Mesendoderm (in vitro differentiated cells): ENCODE data around the gene INTS7.
"Not testable (repeated sequence)": the region's sequence is repeated elsewhere in the genome, so short reads cannot be mapped to it uniquely, and the experiment has no call there.

Source experiments
- DNase-seq: peaks from one replicate; pipeline ENCODE4 v3.0.0; 2013
- H2AK5ac ChIP-seq: 2 replicates; pipeline ENCODE4 v1.6.1; 2013; ENCODE audit warnings: low read length, inconsistent platforms
- H2BK120ac ChIP-seq: 2 replicates; pipeline ENCODE4 v1.6.1; 2013; ENCODE audit warnings: low read depth, mild to moderate bottlenecking, low read length, moderate library complexity, mixed read lengths
- H2BK15ac ChIP-seq: replicated peaks from 2 replicates; pipeline ENCODE4 v1.6.1; 2013; ENCODE audit warnings: low read depth, mild to moderate bottlenecking, moderate library complexity
- H2BK5ac ChIP-seq: 2 replicates; pipeline ENCODE4 v1.6.1; 2013; ENCODE audit warnings: low read length, inconsistent platforms
- H3K18ac ChIP-seq: 2 replicates; pipeline ENCODE4 v1.6.1; 2013; ENCODE audit warnings: mild to moderate bottlenecking, low read length, mixed read lengths
- H3K23ac ChIP-seq: one replicate; pipeline ENCODE4 v1.6.1; 2013; ENCODE audit warnings: low read length
- H3K27ac ChIP-seq: 2 replicates; pipeline ENCODE4 v1.5.1; 2013; ENCODE audit warnings: low read depth, mild to moderate bottlenecking, inconsistent platforms, low read length, moderate library complexity
- H3K27me3 ChIP-seq: 2 replicates; pipeline ENCODE4 v1.6.1; 2013; ENCODE audit warnings: low read length, control low read depth, mild to moderate bottlenecking, inconsistent platforms; ENCODE audit not compliant: insufficient read depth, poor library complexity
- H3K36me3 ChIP-seq: 2 replicates; pipeline ENCODE4 v1.6.1; 2013; ENCODE audit warnings: low read length, inconsistent platforms; ENCODE audit not compliant: control insufficient read depth, insufficient read depth
- H3K4ac ChIP-seq: one replicate; pipeline ENCODE4 v1.6.1; 2013; ENCODE audit warnings: low read depth, mild to moderate bottlenecking, low read length, moderate library complexity
- H3K4me1 ChIP-seq: 2 replicates; pipeline ENCODE4 v1.6.1; 2013; ENCODE audit warnings: low read depth, low read length, inconsistent platforms; ENCODE audit not compliant: control insufficient read depth
- H3K4me2 ChIP-seq: 2 replicates; pipeline ENCODE4 v1.6.1; 2013; ENCODE audit warnings: low read length
- H3K4me3 ChIP-seq: 2 replicates; pipeline ENCODE4 v1.5.1; 2013; ENCODE audit warnings: mild to moderate bottlenecking, low read length
- H3K56ac ChIP-seq: one replicate; pipeline ENCODE4 v1.6.1; 2013; ENCODE audit warnings: low read length
- H3K79me1 ChIP-seq: 2 replicates; pipeline ENCODE4 v1.6.1; 2013; ENCODE audit warnings: low read length, inconsistent platforms
- H3K79me2 ChIP-seq: 2 replicates; pipeline ENCODE4 v1.6.1; 2013; ENCODE audit warnings: mild to moderate bottlenecking, low read length; ENCODE audit not compliant: control insufficient read depth, insufficient read depth
- H3K9ac ChIP-seq: 2 replicates; pipeline ENCODE4 v1.6.1; 2013; ENCODE audit warnings: low read length, inconsistent platforms
- H4K5ac ChIP-seq: one replicate; pipeline ENCODE4 v1.6.1; 2013; ENCODE audit warnings: low read length
- H4K8ac ChIP-seq: one replicate; pipeline ENCODE4 v1.6.1; 2013; ENCODE audit warnings: low read depth, mild to moderate bottlenecking, control low read depth, low read length, moderate library complexity
- WGBS: extraction: QIAGEN DNeasy Blood & Tissue Kit; methylation state at CpG from one replicate; pipeline ENCODE4 v1.1.7; 2013; ENCODE audit warnings: low lambda C conversion rate, missing lambda C conversion rate; ENCODE audit not compliant: insufficient coverage; ENCODE audit errors: extremely low coverage; 5-methylcytosine and 5-hydroxymethylcytosine counted together

INTS7 gene

DNA sequence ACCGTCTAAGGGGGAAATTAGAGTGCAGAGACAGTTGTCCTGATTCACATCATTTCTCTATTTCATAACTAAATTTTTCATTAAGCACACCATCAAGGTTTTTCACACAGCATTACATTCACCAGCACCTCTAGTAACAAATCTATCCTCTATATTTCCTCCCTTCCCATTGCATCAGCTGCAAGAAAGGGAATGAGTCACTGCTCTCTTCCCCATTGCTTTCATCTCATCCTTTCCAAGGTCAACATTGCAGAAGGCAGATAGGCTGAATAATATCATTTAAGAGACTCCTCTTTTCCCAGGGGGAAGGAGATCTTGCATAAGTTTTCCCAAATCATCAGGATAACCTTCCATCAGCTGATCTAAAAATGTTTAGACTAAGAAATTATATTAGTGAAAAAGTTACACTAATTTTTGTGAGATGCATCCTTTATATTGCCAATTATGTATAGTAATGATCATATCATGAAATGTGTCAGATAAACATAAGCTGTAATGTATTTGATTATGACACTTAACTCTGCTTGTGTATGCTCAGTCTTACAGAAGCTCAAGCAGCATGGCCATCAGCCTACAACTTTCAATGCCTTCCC is 4.3 kb downstream of the INTS7 start:
- Histone ChIP-seq H3K27me3 (no peaks in the 10 kb centered on the region), H4K8ac (no peak overlapping the region), H2BK120ac (no peak overlapping the region), H2BK5ac (no peak overlapping the region), H3K23ac (no peak overlapping the region), H3K18ac (peak overlapping the region; percentile 41), H3K4me3 (no peak overlapping the region), H3K9ac (peak overlapping the region; percentile 14), H3K27ac (no peak overlapping the region), H4K5ac (no peak overlapping the region), H3K4me2 (no peak overlapping the region), H3K4me1 (peaks cover 3% of the 10 kb centered on the region), H2BK15ac (no peak overlapping the region), H3K79me2 (peaks cover 42% of the 10 kb centered on the region), H3K36me3 (no peaks in the 10 kb centered on the region), H3K4ac (no peak overlapping the region), H3K56ac (no peak overlapping the region), H3K79me1 (peaks cover 7% of the 10 kb centered on the region), H2AK5ac (no peak overlapping the region)
- peak; percentile 66 for DNase-seq
- no CpG with 5 or more reads among the region's 1 CpG for WGBS

DNA sequence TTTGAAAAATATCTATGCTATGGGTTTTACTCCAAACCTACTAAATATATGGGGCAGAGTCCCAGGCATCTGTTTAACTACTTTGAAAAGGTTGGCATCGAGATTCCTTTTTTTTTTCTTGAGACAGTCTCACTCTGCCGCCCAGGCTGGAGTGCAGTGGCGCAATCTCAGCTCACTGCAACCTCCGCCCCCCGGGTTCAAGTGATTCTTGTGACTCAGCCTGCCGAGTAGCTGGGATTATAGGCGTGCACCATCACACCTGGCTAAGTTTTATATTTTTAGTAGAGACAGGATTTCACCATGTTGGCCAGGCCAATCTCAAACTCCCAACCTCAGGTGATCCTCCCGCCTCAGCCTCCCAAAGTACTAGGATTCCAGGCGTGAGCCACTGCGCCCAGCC is 7.6 kb downstream of the INTS7 start:
- H3K79me2 ChIP-seq, result peaks cover 31% of the 10 kb centered on the region
- WGBS, result no CpG with 5 or more reads among the region's 10 CpGs
- H3K9ac ChIP-seq, H4K8ac ChIP-seq, H2BK120ac ChIP-seq, H3K56ac ChIP-seq, H3K4me1 ChIP-seq, H2BK5ac ChIP-seq, H3K27ac ChIP-seq, H3K27me3 ChIP-seq, DNase-seq, H3K4me3 ChIP-seq, H3K79me1 ChIP-seq, H3K4ac ChIP-seq, H3K23ac ChIP-seq, H2AK5ac ChIP-seq, H4K5ac ChIP-seq, H3K36me3 ChIP-seq, H3K4me2 ChIP-seq, H2BK15ac ChIP-seq, H3K18ac ChIP-seq: not testable (repeated sequence)

GRCh38 chr1:212024469-212025149 is 10.7 kb downstream of the INTS7 start:
- no CpG with 5 or more reads among the region's 3 CpGs for WGBS
- Histone ChIP-seq H3K18ac (no peak overlapping the region), H4K5ac (no peak overlapping the region), H3K27me3 (no peaks in the 10 kb centered on the region), H3K4me3 (no peak overlapping the region), H2AK5ac (no peak overlapping the region), H4K8ac (no peak overlapping the region), H3K56ac (no peak overlapping the region), H2BK120ac (no peak overlapping the region), H2BK5ac (no peak overlapping the region), H3K4me2 (no peak overlapping the region), H3K36me3 (no peaks in the 10 kb centered on the region), H3K23ac (no peak overlapping the region), H3K79me2 (peaks cover 20% of the 10 kb centered on the region), H3K4ac (no peak overlapping the region), H3K27ac (no peak overlapping the region), H3K4me1 (no peaks in the 10 kb centered on the region), H3K79me1 (peaks cover 4% of the 10 kb centered on the region), H3K9ac (no peak overlapping the region), H2BK15ac (no peak overlapping the region)
- no peak for DNase-seq

DNA sequence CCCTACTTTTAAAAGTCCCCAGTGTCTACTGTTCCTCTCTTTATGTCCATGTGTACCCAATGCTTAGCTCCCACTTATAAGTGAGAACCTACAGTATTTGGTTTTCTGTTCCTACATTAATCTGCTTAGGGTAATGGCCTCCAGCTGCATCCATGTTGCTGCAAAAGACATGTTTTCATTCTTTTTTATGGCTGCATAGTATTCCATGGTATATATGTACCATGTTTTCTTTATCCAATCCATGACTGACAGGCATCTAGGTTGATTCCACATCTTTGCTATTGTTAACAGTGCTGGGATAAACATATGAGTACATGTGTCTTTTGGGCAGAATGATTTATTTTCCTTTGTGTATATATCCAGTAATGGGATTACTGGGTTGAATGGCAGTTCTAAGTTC is 12.4 kb downstream of the INTS7 start:
- not testable (repeated sequence) for H3K79me1 ChIP-seq, H2BK120ac ChIP-seq, H4K5ac ChIP-seq, H3K36me3 ChIP-seq, H3K4ac ChIP-seq, H3K4me1 ChIP-seq, H3K79me2 ChIP-seq, H3K9ac ChIP-seq, H2BK15ac ChIP-seq, H3K27me3 ChIP-seq, H3K23ac ChIP-seq, DNase-seq, H4K8ac ChIP-seq, H3K27ac ChIP-seq, H3K56ac ChIP-seq, H2BK5ac ChIP-seq, H2AK5ac ChIP-seq, H3K18ac ChIP-seq, H3K4me2 ChIP-seq, H3K4me3 ChIP-seq

DNA sequence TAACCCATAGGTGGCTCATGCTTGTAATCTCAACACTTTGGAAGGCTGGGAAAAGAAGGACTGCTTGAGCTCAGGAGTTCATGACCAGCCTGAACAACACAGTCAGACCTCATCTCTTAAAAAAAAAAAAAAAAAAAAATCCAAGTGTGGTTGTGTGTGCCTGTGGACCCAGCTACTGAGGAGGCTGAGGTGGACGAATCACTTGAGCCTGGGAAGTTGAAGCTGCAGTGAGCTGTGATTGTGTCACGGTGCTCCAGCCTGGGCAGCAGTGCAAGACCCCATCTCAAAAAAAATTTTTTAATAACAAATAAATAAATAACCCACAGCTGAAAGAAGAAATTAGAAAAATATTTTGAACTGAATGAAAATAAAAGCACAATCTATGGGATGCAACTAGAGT is 13.8 kb downstream of the INTS7 start:
- Histone ChIP-seq H3K4me1 (no peaks in the 10 kb centered on the region), H3K4me3 (no peak overlapping the region), H2AK5ac (no peak overlapping the region), H4K5ac (no peak overlapping the region), H3K4me2 (no peak overlapping the region), H3K79me2 (peaks cover 4% of the 10 kb centered on the region), H4K8ac (no peak overlapping the region), H3K56ac (no peak overlapping the region), H3K9ac (no peak overlapping the region), H3K79me1 (peaks cover 2% of the 10 kb centered on the region), H2BK120ac (no peak overlapping the region), H2BK5ac (no peak overlapping the region), H3K27me3 (no peaks in the 10 kb centered on the region), H3K18ac (no peak overlapping the region), H3K23ac (no peak overlapping the region), H3K36me3 (no peaks in the 10 kb centered on the region), H2BK15ac (no peak overlapping the region), H3K4ac (no peak overlapping the region), H3K27ac (no peak overlapping the region)
- peak; percentile 18 for DNase-seq
- no CpG with 5 or more reads among the region's 2 CpGs for WGBS

GRCh38 chr1:212020975-212021374 is 14.4 kb downstream of the INTS7 start:
- no peak overlapping the region for H3K9ac ChIP-seq
- DNase-seq, result no peak
- no peak overlapping the region for H2BK5ac ChIP-seq
- H2AK5ac ChIP-seq, result no peak overlapping the region
- no CpG with 5 or more reads among the region's 2 CpGs for WGBS
- H3K36me3 ChIP-seq, result no peaks in the 10 kb centered on the region
- H2BK120ac ChIP-seq, result no peak overlapping the region
- H4K8ac ChIP-seq, result no peak overlapping the region
- no peaks in the 10 kb centered on the region for H3K4me1 ChIP-seq
- H3K4me3 ChIP-seq, result no peak overlapping the region
- H3K79me1 ChIP-seq, result peaks cover 2% of the 10 kb centered on the region
- no peak overlapping the region for H3K18ac ChIP-seq
- no peak overlapping the region for H3K4me2 ChIP-seq
- no peak overlapping the region for H3K56ac ChIP-seq
- H3K4ac ChIP-seq, result no peak overlapping the region
- no peak overlapping the region for H3K23ac ChIP-seq
- H3K27ac ChIP-seq, result no peak overlapping the region
- no peak overlapping the region for H2BK15ac ChIP-seq
- no peak overlapping the region for H4K5ac ChIP-seq
- no peaks in the 10 kb centered on the region for H3K27me3 ChIP-seq
- peaks cover 2% of the 10 kb centered on the region for H3K79me2 ChIP-seq
